Activated CD4-positive, alpha-beta T cell treated with anti-CD3 and anti-CD28 coated beads, Interleukin-2, amount 10 ng/mL, durations not matched to agents 7 days and 5 days (primary cell): Measurements from ENCODE around the gene BRWD1. TPM values are rescaled to one million over a fixed set of nuclear protein-coding genes. Genes with fewer than 3 reads are reported as not detected.
"Not testable (repeated sequence)": the region's sequence is repeated elsewhere in the genome, so short reads cannot be mapped to it uniquely, and the experiment has no call there.

Source experiments
- CTCF ChIA-PET: fragments of 350-600 bp; sonication (Branson Sonifier 250); formaldehyde crosslinking; loops from one replicate; lab custom pipeline; 2021; ENCODE audit warnings: antibody characterized with exemption; lab: Charles Lee
- POLR2A ChIA-PET: fragments of 350-600 bp; sonication (Branson Sonifier 250); formaldehyde crosslinking; loops from one replicate; lab custom pipeline; 2021; ENCODE audit warnings: antibody characterized with exemption; lab: Charles Lee
- DNase-seq: peaks from one replicate; pipeline ENCODE4 v3.0.0-alpha.2; 2020
- H3K27ac Mint-ChIP-seq: one replicate; pipeline ENCODE4 v1.8.0; 2021; ENCODE audit warnings: mild to moderate bottlenecking, moderate library complexity, mixed read lengths
- H3K27me3 Mint-ChIP-seq: one replicate; pipeline ENCODE4 v1.8.0; 2021; ENCODE audit warnings: mixed read lengths
- H3K36me3 Mint-ChIP-seq: one replicate; pipeline ENCODE4 v1.8.0; 2021; ENCODE audit warnings: low read depth, mixed read lengths
- H3K4me1 Mint-ChIP-seq: one replicate; pipeline ENCODE4 v1.8.0; 2021; ENCODE audit warnings: mixed read lengths
- H3K4me3 Mint-ChIP-seq: one replicate; pipeline ENCODE4 v1.8.0; 2021; ENCODE audit warnings: mild to moderate bottlenecking, moderate library complexity, mixed read lengths
- H3K9me3 Mint-ChIP-seq: one replicate; pipeline ENCODE4 v1.8.0; 2021; ENCODE audit warnings: mixed read lengths
- total RNA-seq, 2 experiments: library from RNA; stranded (reverse); gene quantifications; one replicate each; pipeline ENCODE4 v1.2.3, GENCODE V29; 2021

The BRWD1 gene
- total RNA-seq, 2 experiments from 2014 or later: 33.0 to 34.4 TPM

DNA sequence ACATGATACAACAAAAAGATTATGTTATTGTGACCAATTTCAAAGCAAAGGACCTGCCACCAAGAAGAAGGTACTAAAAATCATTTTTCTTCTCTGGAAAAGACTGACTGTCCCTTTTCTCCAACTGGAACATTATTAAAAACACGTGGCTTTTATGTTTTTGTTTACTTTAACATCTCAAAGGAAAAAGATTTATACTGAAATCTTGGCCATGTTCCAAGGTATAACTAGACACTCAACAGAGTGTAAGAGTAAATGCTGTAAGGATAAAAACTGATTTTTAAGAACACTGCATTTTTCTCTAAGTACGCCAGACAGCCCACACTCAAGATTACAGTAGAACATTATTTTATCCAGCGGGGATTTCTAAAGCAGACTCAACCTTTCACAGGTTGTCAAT lies 62.1 kb downstream of the BRWD1 start:
- ChIA-PET POLR2A (no interaction called here), CTCF (interaction anchor here (0.9 to 1.2 kb wide), 2 partner anchors 14 to 15 kb away, joined by 3 to 4 read pairs; no protein-coding TSS in a partner anchor)
- no peaks in the 10 kb centered on the region for H3K9me3 Mint-ChIP-seq
- no peak overlapping the region for H3K4me3 Mint-ChIP-seq
- H3K4me1 Mint-ChIP-seq: no peaks in the 10 kb centered on the region
- no peaks in the 10 kb centered on the region for H3K27me3 Mint-ChIP-seq
- H3K27ac Mint-ChIP-seq: no peak overlapping the region
- DNase-seq: no peak
- peaks cover 39% of the 10 kb centered on the region for H3K36me3 Mint-ChIP-seq

DNA sequence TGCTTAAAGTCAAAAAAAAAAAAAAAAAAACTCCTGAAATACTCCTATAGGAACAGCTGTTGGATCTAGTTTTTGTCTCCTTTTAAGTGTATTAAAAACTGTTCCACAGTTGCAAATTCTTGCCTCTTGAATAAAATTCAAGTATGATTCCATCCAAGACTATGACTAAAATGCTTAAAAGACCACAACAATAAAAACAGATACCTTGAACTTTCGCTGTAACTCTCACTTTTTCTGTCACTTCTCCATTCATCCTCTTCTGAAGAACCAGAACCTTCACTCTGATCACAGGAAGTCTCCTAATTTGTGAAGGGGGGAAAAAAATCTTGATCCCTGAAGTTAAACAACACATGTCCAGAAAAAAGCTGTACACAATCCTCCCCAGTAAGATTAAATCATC lies 75.2 kb downstream of the BRWD1 start:
- H3K27ac Mint-ChIP-seq: no peak overlapping the region
- H3K4me1 Mint-ChIP-seq: peaks cover 12% of the 10 kb centered on the region
- ChIA-PET POLR2A (no interaction called here), CTCF (interaction anchor here (1.3 kb wide), 1 partner anchor 11 kb away, joined by 3 read pairs; no protein-coding TSS in a partner anchor)
- no peaks in the 10 kb centered on the region for H3K27me3 Mint-ChIP-seq
- no peak overlapping the region for H3K4me3 Mint-ChIP-seq
- H3K36me3 Mint-ChIP-seq: peaks cover 57% of the 10 kb centered on the region
- H3K9me3 Mint-ChIP-seq: no peaks in the 10 kb centered on the region
- no peak for DNase-seq

DNA sequence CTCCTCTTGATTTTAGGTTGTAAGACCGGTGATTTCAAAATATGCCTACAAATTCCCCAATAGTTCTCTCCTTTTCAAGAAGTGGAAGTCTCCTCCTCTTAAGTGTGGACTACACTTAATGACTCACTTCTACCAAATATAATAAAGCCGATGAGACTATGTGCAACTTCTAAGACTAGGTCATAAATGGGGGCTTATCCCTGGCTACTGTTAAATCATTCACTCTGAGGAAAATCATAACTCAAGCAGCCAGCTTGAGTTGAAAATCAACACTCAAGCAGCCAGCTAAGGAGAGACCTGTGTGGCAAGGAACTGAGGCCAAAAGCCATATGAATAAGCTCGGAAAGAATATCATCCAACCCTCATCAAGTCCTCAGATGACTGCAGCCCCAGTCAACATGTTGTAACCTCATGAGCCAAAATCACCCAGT lies 80.6 kb downstream of the BRWD1 start:
- Mint-ChIP-seq H3K27me3 (no peaks in the 10 kb centered on the region), H3K27ac (no peak overlapping the region), H3K36me3 (peaks cover 43% of the 10 kb centered on the region), H3K9me3 (no peaks in the 10 kb centered on the region), H3K4me1 (peaks cover 2% of the 10 kb centered on the region), H3K4me3 (no peak overlapping the region)
- no peak for DNase-seq
- CTCF ChIA-PET: interaction anchor here (1.0 kb wide), 1 partner anchor 13 kb away, joined by 3 read pairs; no protein-coding TSS in a partner anchor
- POLR2A ChIA-PET: no interaction called here

DNA sequence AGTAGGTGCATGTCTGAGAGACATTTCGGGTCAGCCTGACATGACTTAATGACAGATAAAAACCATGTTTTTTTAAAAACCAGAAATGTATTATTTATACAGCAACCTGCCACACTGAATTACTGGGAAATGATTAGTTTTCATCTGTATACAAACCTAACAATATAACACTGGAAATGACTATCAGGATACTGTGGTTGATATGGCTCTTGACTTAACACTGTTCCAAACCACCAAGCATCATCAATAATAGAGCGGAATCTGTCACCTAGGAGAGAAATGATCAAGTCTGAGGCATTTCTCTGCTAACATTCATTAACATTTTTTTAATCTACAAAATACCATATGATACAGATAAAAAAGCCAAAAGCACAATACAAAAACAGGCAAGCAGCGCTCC lies 88.5 kb downstream of the BRWD1 start:
- H3K4me3 Mint-ChIP-seq: no peak overlapping the region
- DNase-seq: no peak
- peaks cover 49% of the 10 kb centered on the region for H3K36me3 Mint-ChIP-seq
- no peaks in the 10 kb centered on the region for H3K9me3 Mint-ChIP-seq
- ChIA-PET POLR2A (no interaction called here), CTCF (interaction anchor here (1.5 kb wide), 1 partner anchor 9 kb away, joined by 6 read pairs; no protein-coding TSS in a partner anchor)
- H3K4me1 Mint-ChIP-seq: peaks cover 4% of the 10 kb centered on the region
- H3K27ac Mint-ChIP-seq: no peak overlapping the region
- H3K27me3 Mint-ChIP-seq: no peaks in the 10 kb centered on the region

DNA sequence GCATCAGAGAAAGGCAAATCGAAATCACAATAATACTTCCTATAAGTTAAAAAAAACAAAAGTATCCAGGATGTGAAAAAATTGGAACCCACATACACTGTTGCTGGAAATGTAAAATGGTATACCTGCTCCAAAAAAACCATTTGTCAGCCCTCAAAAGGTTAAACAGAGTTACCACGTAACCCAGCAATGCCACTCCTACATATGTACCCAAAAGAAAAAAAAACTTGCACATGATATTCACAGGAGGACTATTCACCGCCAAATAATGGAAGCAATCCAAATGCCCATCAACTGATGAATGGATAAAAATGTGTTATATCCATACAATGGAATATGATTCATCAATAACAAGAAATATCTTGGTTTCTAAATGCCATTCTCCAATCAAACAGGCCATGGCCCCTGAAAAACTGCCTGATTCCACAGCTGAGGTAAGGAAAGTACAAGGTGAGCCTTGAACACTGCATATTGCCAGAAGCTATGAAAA lies 91.4 kb downstream of the BRWD1 start:
- ChIA-PET POLR2A (no interaction called here), CTCF (no interaction called here)
- Mint-ChIP-seq H3K36me3 (peaks cover 52% of the 10 kb centered on the region), H3K9me3 (no peaks in the 10 kb centered on the region), H3K27me3 (no peaks in the 10 kb centered on the region), H3K4me3 (no peak overlapping the region), H3K4me1 (peaks cover 8% of the 10 kb centered on the region), H3K27ac (no peak overlapping the region)
- no peak for DNase-seq

DNA sequence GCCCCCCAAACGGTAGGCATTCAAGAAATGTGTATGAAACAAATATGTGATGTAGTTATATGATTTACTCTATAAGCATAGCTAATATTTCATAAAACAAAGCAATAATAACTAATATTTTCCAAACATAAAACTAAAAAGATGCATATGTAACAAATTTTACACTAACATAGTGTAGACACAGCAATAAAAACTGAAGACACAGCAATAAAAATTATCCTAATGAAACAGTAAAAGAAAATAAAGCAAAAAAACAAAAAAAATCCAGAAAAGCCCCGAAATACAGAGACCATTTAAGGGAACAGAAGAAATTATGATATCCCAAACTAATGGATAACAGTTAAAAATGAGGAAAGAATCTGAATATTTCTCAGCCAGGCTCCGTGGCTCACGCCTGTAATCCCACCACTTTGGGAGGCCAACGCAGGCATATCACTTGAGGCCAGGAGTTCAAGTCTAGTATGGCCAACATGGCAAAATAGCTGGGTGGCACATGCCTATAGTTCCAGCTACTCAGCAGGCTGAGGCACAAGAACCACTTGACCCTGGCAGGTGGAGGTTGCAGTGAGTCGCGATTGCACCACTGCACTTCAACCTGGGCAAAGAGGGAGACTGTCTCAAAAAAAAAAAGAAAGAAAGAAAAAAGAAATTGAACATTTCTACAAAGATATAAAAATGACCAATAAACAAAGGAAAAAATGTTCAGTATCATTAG lies 92.0 kb downstream of the BRWD1 start:
- Mint-ChIP-seq H3K4me3 (no peak overlapping the region), H3K36me3 (peaks cover 49% of the 10 kb centered on the region), H3K9me3 (no peaks in the 10 kb centered on the region), H3K27me3 (no peaks in the 10 kb centered on the region), H3K4me1 (peaks cover 8% of the 10 kb centered on the region), H3K27ac (no peak overlapping the region)
- ChIA-PET CTCF (interaction anchor here (0.7 to 1.5 kb wide), 3 partner anchors 10 to 29 kb away, joined by 3 read pairs; no protein-coding TSS in a partner anchor), POLR2A (no interaction called here)
- DNase-seq: no peak

DNA sequence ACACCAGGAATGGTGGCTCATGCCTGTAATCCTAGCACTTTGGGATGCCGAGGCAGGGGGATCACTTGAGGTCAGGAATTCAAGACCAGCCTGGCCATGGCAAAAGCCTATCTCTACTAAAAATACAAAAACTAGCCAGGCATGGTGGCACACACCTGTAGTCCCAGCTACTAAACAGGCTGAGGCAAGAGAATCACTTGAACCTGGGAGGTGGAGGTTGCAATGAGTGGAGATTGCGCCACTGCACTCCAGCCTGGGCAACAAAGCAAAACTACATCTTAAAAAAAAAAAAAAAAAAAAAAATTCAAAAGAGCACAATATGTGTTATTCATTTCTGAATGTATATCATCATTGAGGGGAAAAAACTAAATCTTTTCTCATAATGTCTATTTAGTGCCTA lies 92.6 kb downstream of the BRWD1 start:
- DNase-seq, H3K27ac Mint-ChIP-seq, H3K27me3 Mint-ChIP-seq, H3K4me3 Mint-ChIP-seq, H3K4me1 Mint-ChIP-seq, H3K9me3 Mint-ChIP-seq, POLR2A ChIA-PET: not testable (repeated sequence)
- H3K36me3 Mint-ChIP-seq: peaks cover 47% of the 10 kb centered on the region
- CTCF ChIA-PET: interaction anchor here (0.7 to 1.5 kb wide), 3 partner anchors 11 to 29 kb away, joined by 3 read pairs; no protein-coding TSS in a partner anchor

DNA sequence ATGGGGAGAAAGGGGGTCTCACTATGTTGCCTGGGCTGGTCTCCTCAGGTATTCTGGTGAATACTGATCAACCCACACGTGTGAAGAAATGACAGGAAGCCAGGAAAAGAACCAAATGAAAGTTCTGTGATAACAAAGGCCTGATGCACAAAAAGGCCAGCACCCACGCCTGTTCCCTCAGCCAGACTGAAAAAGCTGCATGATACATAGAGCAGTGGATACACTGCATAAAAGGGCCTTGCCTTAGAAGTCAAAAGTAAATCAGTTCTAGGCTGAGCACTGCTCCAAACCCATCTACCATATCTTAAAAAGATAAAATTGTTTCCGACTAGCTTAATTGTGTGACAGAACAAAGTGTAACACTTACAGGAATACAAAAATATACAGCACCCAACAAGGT lies 93.3 kb downstream of the BRWD1 start:
- Mint-ChIP-seq H3K4me3 (no peak overlapping the region), H3K27ac (no peak overlapping the region), H3K4me1 (peaks cover 8% of the 10 kb centered on the region), H3K36me3 (peaks cover 47% of the 10 kb centered on the region), H3K27me3 (no peaks in the 10 kb centered on the region), H3K9me3 (no peaks in the 10 kb centered on the region)
- no peak for DNase-seq
- CTCF ChIA-PET: interaction anchor here (1.3 to 1.5 kb wide), 2 partner anchors 13 kb away, joined by 3 read pairs; no protein-coding TSS in a partner anchor
- POLR2A ChIA-PET: interaction anchor here (0.6 kb wide), 1 partner anchor 18 kb away, joined by 3 read pairs; no protein-coding TSS in a partner anchor

DNA sequence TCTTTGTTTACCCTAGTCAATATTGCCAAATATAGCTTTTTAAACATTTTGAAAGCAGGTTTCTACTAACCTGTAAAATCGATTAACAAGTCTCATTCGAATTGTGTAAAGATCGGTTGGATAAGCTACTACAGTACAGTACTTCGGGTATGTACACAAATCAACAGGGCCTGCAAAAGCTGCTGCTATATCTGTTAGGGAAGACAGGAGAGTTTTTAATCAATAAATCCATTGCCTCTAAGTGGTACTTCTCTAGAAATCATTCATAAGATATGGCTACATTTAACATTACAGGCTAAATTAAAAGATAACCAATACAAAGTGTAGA lies 95.4 kb downstream of the BRWD1 start:
- Mint-ChIP-seq H3K4me3 (no peak overlapping the region), H3K36me3 (peaks cover 42% of the 10 kb centered on the region), H3K4me1 (peaks cover 8% of the 10 kb centered on the region), H3K27ac (no peak overlapping the region), H3K9me3 (no peaks in the 10 kb centered on the region), H3K27me3 (no peaks in the 10 kb centered on the region)
- no peak for DNase-seq
- ChIA-PET POLR2A (interaction anchor here (0.7 kb wide), 1 partner anchor 398 kb away, joined by 3 read pairs; no protein-coding TSS in a partner anchor), CTCF (no interaction called here)

DNA sequence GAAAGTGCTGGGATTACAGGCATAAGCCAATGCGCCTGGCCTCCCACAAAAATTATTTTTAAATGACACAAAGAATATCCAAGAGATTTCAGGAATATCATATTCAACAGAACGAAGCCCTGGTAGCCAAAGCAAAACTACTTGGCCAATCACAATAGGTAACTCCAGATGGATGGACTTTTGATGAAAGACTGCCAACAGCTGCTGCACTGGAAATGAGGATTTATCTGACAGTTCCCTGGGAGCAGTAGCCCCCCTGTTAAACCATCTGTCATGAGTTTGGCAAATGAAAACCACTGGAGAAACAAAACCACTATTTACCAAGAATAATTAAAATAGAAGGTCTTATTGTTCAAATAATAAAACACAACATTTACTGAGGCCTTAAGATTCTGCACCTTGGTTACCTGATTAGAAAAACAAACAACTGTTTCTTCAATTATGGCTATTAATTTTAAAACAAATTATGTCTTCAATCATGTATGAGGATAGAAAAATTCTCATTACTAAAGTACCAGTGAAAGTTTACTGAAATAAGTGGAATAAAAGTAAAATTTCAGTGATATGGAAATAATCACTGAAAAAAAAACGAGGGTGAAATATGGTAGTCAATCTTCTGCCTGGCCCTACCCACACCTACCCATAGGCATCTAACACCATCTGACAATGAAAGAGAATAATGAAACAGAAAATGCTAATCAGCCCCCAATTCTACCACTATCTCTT lies 95.9 kb downstream of the BRWD1 start:
- Mint-ChIP-seq H3K4me1 (peaks cover 8% of the 10 kb centered on the region), H3K36me3 (peaks cover 42% of the 10 kb centered on the region), H3K4me3 (no peak overlapping the region), H3K27me3 (no peaks in the 10 kb centered on the region), H3K27ac (no peak overlapping the region), H3K9me3 (no peaks in the 10 kb centered on the region)
- ChIA-PET POLR2A (no interaction called here), CTCF (no interaction called here)
- no peak for DNase-seq

DNA sequence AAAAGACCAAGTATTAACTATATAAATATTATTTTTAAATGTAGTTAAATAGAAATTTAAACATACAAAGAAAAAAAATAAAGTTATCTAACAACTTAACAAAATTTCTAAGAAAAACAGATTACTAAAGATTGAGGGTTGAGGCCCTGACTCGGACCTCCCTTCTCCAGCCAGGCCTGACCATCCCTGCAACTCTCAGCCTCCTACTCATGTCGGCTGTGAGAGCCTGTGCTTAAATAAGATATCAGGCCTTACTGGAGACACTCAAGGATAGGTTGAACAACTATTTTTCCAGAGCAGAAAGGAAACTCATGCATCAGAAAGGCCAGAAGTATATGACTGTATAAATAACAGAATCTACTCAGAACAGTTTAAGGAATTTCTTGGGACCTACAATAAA lies 97.1 kb downstream of the BRWD1 start:
- Mint-ChIP-seq H3K27ac (no peak overlapping the region), H3K9me3 (no peaks in the 10 kb centered on the region), H3K4me1 (peaks cover 8% of the 10 kb centered on the region), H3K4me3 (no peak overlapping the region), H3K27me3 (no peaks in the 10 kb centered on the region), H3K36me3 (peaks cover 37% of the 10 kb centered on the region)
- DNase-seq: no peak
- ChIA-PET POLR2A (no interaction called here), CTCF (no interaction called here)

DNA sequence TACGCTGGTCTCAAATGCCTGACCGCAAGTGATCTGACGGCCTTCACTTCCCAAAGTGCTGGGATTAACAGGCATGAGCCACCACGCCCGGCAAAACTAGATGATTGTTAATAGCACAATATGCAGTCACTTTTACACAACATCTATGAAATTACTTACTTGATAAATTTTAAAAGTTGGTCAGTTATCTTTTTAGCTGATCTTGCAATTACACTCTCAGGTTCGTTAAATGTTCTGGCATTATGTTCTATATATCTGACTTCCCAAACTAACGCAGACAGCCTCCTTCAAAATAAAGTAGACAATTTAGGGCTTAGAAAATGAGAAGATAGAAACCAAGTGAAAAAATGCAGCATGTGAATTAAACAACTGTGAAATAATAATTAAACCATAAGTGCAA lies 98.4 kb downstream of the BRWD1 start:
- ChIA-PET CTCF (no interaction called here), POLR2A (interaction anchor here (0.6 kb wide), 1 partner anchor 16 kb away, joined by 3 read pairs; no protein-coding TSS in a partner anchor)
- Mint-ChIP-seq H3K27ac (no peak overlapping the region), H3K9me3 (no peaks in the 10 kb centered on the region), H3K4me1 (peaks cover 4% of the 10 kb centered on the region), H3K36me3 (peaks cover 44% of the 10 kb centered on the region), H3K4me3 (no peak overlapping the region), H3K27me3 (no peaks in the 10 kb centered on the region)
- no peak for DNase-seq

DNA sequence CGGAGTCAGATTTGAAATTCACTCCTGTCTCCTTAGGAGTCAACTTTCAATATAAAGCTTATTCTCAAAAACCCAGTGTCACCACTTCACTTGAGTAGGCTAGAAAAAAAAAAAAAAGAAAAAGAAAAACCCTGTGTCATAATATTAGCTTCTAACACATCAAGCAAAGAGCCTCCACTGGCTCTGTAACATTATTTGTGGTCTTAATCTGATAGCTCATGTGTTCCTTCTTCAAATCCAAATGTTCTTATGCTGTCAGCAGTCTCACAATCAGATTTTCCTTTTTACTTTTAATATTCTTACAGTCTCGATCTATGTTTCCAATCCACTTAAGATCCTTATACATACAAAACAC lies 104.1 kb downstream of the BRWD1 start:
- Mint-ChIP-seq H3K36me3 (peaks cover 46% of the 10 kb centered on the region), H3K9me3 (no peaks in the 10 kb centered on the region), H3K4me1 (peaks cover 8% of the 10 kb centered on the region), H3K27ac (no peak overlapping the region), H3K27me3 (no peaks in the 10 kb centered on the region), H3K4me3 (no peak overlapping the region)
- DNase-seq: no peak
- ChIA-PET CTCF (interaction anchor here (1.7 kb wide), 1 partner anchor 8 kb away, joined by 3 read pairs; no protein-coding TSS in a partner anchor), POLR2A (no interaction called here)
